Esophagus (tissue), 2 donors: Measurements from ENCODE around the gene MDP1. TPM values are rescaled to one million over a fixed set of nuclear protein-coding genes. Genes with fewer than 3 reads are reported as not detected.

ENCODE experiments used
- H3K27ac ChIP-seq, 2 donors: one replicate each; pipeline ENCODE4 v1.5.1; 2013; ENCODE audit warnings: low read depth in 2 of 2, mild to moderate bottlenecking in 2 of 2, inconsistent platforms in 1 of 2, low read length in 1 of 2, moderate library complexity in 1 of 2
- H3K27me3 ChIP-seq, 2 donors: one replicate each; pipeline ENCODE4 v1.6.1; 2013; ENCODE audit warnings: low read length in 2 of 2, control low read depth in 1 of 2, mild to moderate bottlenecking in 1 of 2; ENCODE audit not compliant: insufficient read depth in 2 of 2, control insufficient read depth in 1 of 2
- H3K36me3 ChIP-seq, 2 donors: one replicate each; pipeline ENCODE4 v1.6.1; 2013; ENCODE audit warnings: low read length in 1 of 2; ENCODE audit not compliant: control insufficient read depth in 2 of 2, insufficient read depth in 2 of 2
- H3K4me1 ChIP-seq, 2 donors: one replicate each; pipeline ENCODE4 v1.6.1; 2013; ENCODE audit warnings: low read length in 1 of 2; ENCODE audit not compliant: control insufficient read depth in 2 of 2, insufficient read depth in 2 of 2
- H3K4me3 ChIP-seq, 2 donors: one replicate each; pipeline ENCODE4 v1.5.1; 2013; ENCODE audit warnings: low read length in 2 of 2, mild to moderate bottlenecking in 2 of 2, low read depth in 1 of 2, moderate library complexity in 1 of 2
- H3K9me3 ChIP-seq, 2 donors: one replicate each; pipeline ENCODE4 v1.6.1; 2013; ENCODE audit warnings: mild to moderate bottlenecking in 2 of 2, low read depth in 1 of 2, low read length in 1 of 2, moderate library complexity in 1 of 2; ENCODE audit not compliant: control insufficient read depth in 2 of 2, insufficient read depth in 1 of 2
- WGBS, 2 donors: extraction: QIAGEN DNeasy Blood & Tissue Kit; methylation state at CpG; one replicate each; pipeline ENCODE4 v1.1.7; 2013; 5-methylcytosine and 5-hydroxymethylcytosine counted together
- polyA plus RNA-seq, 2 donors: library from polyadenylated mRNA; stranded (reverse); fragments of 200-250 nt; gene quantifications; one replicate each; pipeline ENCODE4 v1.2.3, GENCODE V29; 2013
- donor health status: healthy with polysubstance abuse.
- donor health status: Bipolar disorder and iron deficiency.

MDP1 gene
- polyA plus RNA-seq, 2 donors, result 12.1 to 12.8 TPM

- peak overlapping the region; percentile 53 to 62 for H3K4me3 ChIP-seq
- WGBS, 2 donors, result 65 to 70% methylated on average over 15 to 16 of the region's 16 CpGs
- peak overlapping the region; percentile 94 to 95 for H3K27ac ChIP-seq
- peaks cover 2 to 24% of the 10 kb centered on the region in 2 donors for H3K4me1 ChIP-seq
- H3K27me3 ChIP-seq, result no peaks in the 10 kb centered on the region
- H3K9me3 ChIP-seq, result no peaks in the 10 kb centered on the region
- H3K36me3 ChIP-seq, result peaks cover 3 to 51% of the 10 kb centered on the region in 2 donors
These were observed 43.6 kb upstream of the MDP1 start for GRCh38 chr14:24259282-24260025.

GRCh38 chr14:24258548-24259265, 42.8 kb upstream of the MDP1 start:
- Histone ChIP-seq H3K27ac (peak overlapping the region; percentile 72 to 94), H3K9me3 (no peaks in the 10 kb centered on the region), H3K27me3 (no peaks in the 10 kb centered on the region), H3K36me3 (peaks cover 3 to 56% of the 10 kb centered on the region in 2 donors), H3K4me1 (peaks cover 2 to 24% of the 10 kb centered on the region in 2 donors), H3K4me3 (peak overlapping the region; percentile 53 to 62)
- 78 to 79% methylated on average over 18 of the region's 18 CpGs for WGBS, 2 donors

GRCh38 chr14:24258119-24258518, 42.3 kb upstream of the MDP1 start:
- H3K4me3 ChIP-seq, result peak overlapping the region; percentile 53 to 62
- H3K36me3 ChIP-seq, result peaks cover 3 to 57% of the 10 kb centered on the region in 2 donors
- H3K4me1 ChIP-seq, result peaks cover 2 to 20% of the 10 kb centered on the region in 2 donors
- H3K27me3 ChIP-seq, result no peaks in the 10 kb centered on the region
- WGBS, 2 donors, result 87% methylated on average over 9 of the region's 9 CpGs
- peak overlapping the region in 1 of 2 donors; percentile 94 for H3K27ac ChIP-seq
- H3K9me3 ChIP-seq, result no peaks in the 10 kb centered on the region

- Histone ChIP-seq H3K4me1 (peaks cover 2 to 22% of the 10 kb centered on the region in 2 donors), H3K36me3 (peaks cover 3 to 66% of the 10 kb centered on the region in 2 donors), H3K4me3 (peak overlapping the region in 1 of 2 donors; percentile 2), H3K27ac (peak overlapping the region in 1 of 2 donors; percentile 34), H3K27me3 (no peaks in the 10 kb centered on the region), H3K9me3 (no peaks in the 10 kb centered on the region)
- 81 to 85% methylated on average over 4 of the region's 4 CpGs for WGBS, 2 donors
These were observed 41.1 kb upstream of the MDP1 start for GRCh38 chr14:24256960-24257359.

- H3K36me3 ChIP-seq, result peaks cover 3 to 68% of the 10 kb centered on the region in 2 donors
- H3K27ac ChIP-seq, result no peak overlapping the region
- no peak overlapping the region for H3K4me3 ChIP-seq
- peaks cover 2 to 22% of the 10 kb centered on the region in 2 donors for H3K4me1 ChIP-seq
- WGBS, 2 donors, result 92 to 96% methylated on average over 12 of the region's 12 CpGs
- no peaks in the 10 kb centered on the region for H3K27me3 ChIP-seq
- no peaks in the 10 kb centered on the region for H3K9me3 ChIP-seq
These were observed 40.3 kb upstream of the MDP1 start for GRCh38 chr14:24255931-24256711.

GRCh38 chr14:24255438-24255837, 39.6 kb upstream of the MDP1 start:
- H3K27ac ChIP-seq, result no peak overlapping the region
- 83 to 89% methylated on average over 8 of the region's 8 CpGs for WGBS, 2 donors
- H3K4me3 ChIP-seq, result no peak overlapping the region
- H3K27me3 ChIP-seq, result no peaks in the 10 kb centered on the region
- H3K36me3 ChIP-seq, result peaks cover 3 to 64% of the 10 kb centered on the region in 2 donors
- peaks cover 2 to 21% of the 10 kb centered on the region in 2 donors for H3K4me1 ChIP-seq
- no peaks in the 10 kb centered on the region for H3K9me3 ChIP-seq

GRCh38 chr14:24254630-24255392, 38.9 kb upstream of the MDP1 start:
- Histone ChIP-seq H3K4me3 (no peak overlapping the region), H3K4me1 (peaks cover 2 to 15% of the 10 kb centered on the region in 2 donors), H3K27me3 (no peaks in the 10 kb centered on the region), H3K36me3 (peaks cover 3 to 61% of the 10 kb centered on the region in 2 donors), H3K27ac (peak overlapping the region in 1 of 2 donors; percentile 6), H3K9me3 (no peaks in the 10 kb centered on the region)
- 94% methylated on average over 19 of the region's 19 CpGs for WGBS, 2 donors

- Histone ChIP-seq H3K27ac (no peak overlapping the region), H3K27me3 (no peaks in the 10 kb centered on the region), H3K9me3 (no peaks in the 10 kb centered on the region), H3K4me3 (no peak overlapping the region), H3K4me1 (peaks cover 0 to 11% of the 10 kb centered on the region in 2 donors), H3K36me3 (peaks cover 7 to 62% of the 10 kb centered on the region in 2 donors)
- 80 to 82% methylated on average over 7 of the region's 7 CpGs for WGBS, 2 donors
These were observed 38.1 kb upstream of the MDP1 start for GRCh38 chr14:24253936-24254335.
